Peyer's patch (tissue), 4 donors: ENCODE data around the gene CXCL3. TPM values are rescaled to one million over a fixed set of nuclear protein-coding genes. Genes with fewer than 3 reads are reported as not detected.

ENCODE experiments used
- DNase-seq, 3 donors: peaks; one replicate each; pipeline ENCODE4 v3.0.0-alpha.2; 2017 to 2019
- H3K27ac ChIP-seq, 4 donors: fragments of 200-600 bp; sonication (generic); one replicate each; pipeline ENCODE4 v1.5.1; 2016 to 2019
- H3K27me3 ChIP-seq, 2 donors: fragments of 200-600 bp; sonication (generic); one replicate each; pipeline ENCODE4 v1.5.1; 2019
- H3K36me3 ChIP-seq, 3 donors: fragments of 200-600 bp; sonication (generic); one replicate each; pipeline ENCODE4 v1.5.1; 2016 to 2019
- H3K4me1 ChIP-seq, 4 donors: fragments of 200-600 bp; sonication (generic); one replicate each; pipeline ENCODE4 v1.5.1; 2016 to 2019
- H3K4me3 ChIP-seq, 4 donors: fragments of 200-600 bp; sonication (generic); 1 replicate in 3 of 4; 2 replicates in 1 of 4; pipeline ENCODE4 v1.5.1; 2016 to 2019; ENCODE audit warnings: mild to moderate bottlenecking in 1 of 4
- H3K9me3 ChIP-seq, 4 donors: fragments of 200-600 bp; sonication (generic); one replicate each; pipeline ENCODE4 v1.5.1; 2016 to 2019; ENCODE audit warnings: mild to moderate bottlenecking in 1 of 4
- POLR2A ChIP-seq, 2 donors: fragments of 450-650 bp; IDR thresholded peaks; one replicate each; pipeline ENCODE4 v1.5.1; 2017; ENCODE audit warnings: antibody characterized with exemption in 2 of 2, mild to moderate bottlenecking in 2 of 2, moderate library complexity in 2 of 2
- total RNA-seq, 4 donors: library from RNA; depleted of rRNA; stranded (reverse); fragments of >200 nt; gene quantifications; one replicate each; pipeline ENCODE4 v1.1.0, GENCODE V29; 2016
- TF ChIP-seq, protein P1 (sequence below), 6 experiments: fragments of 450-650 bp in 4 of 6; fragments of 200-600 bp in 2 of 6; sonication (generic) in 1 of 6; IDR thresholded peaks; one replicate each; pipeline ENCODE4 v1.5.1; 2017 to 2019; ENCODE audit warnings: antibody characterized with exemption in 6 of 6, mild to moderate bottlenecking in 3 of 6, moderate library complexity in 1 of 6

CXCL3 gene
- total RNA-seq, 4 donors from 2014 or later, result 1.5 to 3.3 (median 2.2) TPM

- TF ChIP-seq, protein P1, sequence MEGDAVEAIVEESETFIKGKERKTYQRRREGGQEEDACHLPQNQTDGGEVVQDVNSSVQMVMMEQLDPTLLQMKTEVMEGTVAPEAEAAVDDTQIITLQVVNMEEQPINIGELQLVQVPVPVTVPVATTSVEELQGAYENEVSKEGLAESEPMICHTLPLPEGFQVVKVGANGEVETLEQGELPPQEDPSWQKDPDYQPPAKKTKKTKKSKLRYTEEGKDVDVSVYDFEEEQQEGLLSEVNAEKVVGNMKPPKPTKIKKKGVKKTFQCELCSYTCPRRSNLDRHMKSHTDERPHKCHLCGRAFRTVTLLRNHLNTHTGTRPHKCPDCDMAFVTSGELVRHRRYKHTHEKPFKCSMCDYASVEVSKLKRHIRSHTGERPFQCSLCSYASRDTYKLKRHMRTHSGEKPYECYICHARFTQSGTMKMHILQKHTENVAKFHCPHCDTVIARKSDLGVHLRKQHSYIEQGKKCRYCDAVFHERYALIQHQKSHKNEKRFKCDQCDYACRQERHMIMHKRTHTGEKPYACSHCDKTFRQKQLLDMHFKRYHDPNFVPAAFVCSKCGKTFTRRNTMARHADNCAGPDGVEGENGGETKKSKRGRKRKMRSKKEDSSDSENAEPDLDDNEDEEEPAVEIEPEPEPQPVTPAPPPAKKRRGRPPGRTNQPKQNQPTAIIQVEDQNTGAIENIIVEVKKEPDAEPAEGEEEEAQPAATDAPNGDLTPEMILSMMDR (IDR thresholded peaks at IDR 0.05), result no peak
- TF ChIP-seq POLR2A (IDR thresholded peaks at IDR 0.05), result no peak
- H3K27ac ChIP-seq, result no peak overlapping the region
- no peaks in the 10 kb centered on the region for H3K27me3 ChIP-seq
- H3K4me3 ChIP-seq, result no peak overlapping the region
- H3K9me3 ChIP-seq, result no peaks in the 10 kb centered on the region
- H3K4me1 ChIP-seq, result no peaks in the 10 kb centered on the region
- no peaks in the 10 kb centered on the region for H3K36me3 ChIP-seq
- DNase-seq, result no peak
Observed at GRCh38 chr4:74009307-74009706, 29.2 kb downstream of the CXCL3 start.

DNA sequence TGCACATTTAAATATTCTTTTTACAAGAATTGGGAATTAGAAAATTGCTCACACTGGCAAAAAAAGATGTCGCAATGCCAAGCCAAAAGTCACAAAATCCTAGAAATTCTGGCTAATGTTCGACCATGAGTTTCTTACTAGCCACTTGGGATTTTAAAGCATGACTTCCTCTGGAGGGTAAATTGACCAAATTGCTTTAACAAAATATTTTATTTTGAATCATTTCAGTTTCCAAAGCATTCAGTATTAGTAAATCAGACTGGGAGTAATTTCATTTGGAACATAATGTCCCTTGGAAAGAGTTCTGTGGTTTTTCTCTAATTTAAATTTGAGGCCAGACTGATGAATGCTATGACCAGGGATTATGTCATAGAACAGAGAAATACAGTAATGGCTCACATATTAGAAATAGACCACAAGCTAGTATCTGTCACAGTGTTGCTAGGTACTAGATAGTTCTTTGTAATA lies 32.4 kb downstream of the CXCL3 start:
- H3K27ac ChIP-seq, result no peak overlapping the region
- no peak overlapping the region for H3K4me3 ChIP-seq
- TF ChIP-seq, protein P1 (IDR thresholded peaks at IDR 0.05), result no peak
- TF ChIP-seq POLR2A (IDR thresholded peaks at IDR 0.05), result no peak

GRCh38 chr4:74005528-74005927 lies 33.0 kb downstream of the CXCL3 start:
- no peak for DNase-seq
- Histone ChIP-seq H3K27me3 (no peaks in the 10 kb centered on the region), H3K4me3 (no peak overlapping the region), H3K9me3 (no peaks in the 10 kb centered on the region), H3K4me1 (no peaks in the 10 kb centered on the region), H3K27ac (no peak overlapping the region), H3K36me3 (no peaks in the 10 kb centered on the region)
- TF ChIP-seq, protein P1 (IDR thresholded peaks at IDR 0.05), result no peak
- no peak for TF ChIP-seq POLR2A (IDR thresholded peaks at IDR 0.05)

More for the DNA sequence above, 32.4 kb downstream of the CXCL3 start:
- no peaks in the 10 kb centered on the region for H3K4me1 ChIP-seq
- no peaks in the 10 kb centered on the region for H3K9me3 ChIP-seq
- DNase-seq, result no peak
- no peaks in the 10 kb centered on the region for H3K36me3 ChIP-seq
- no peaks in the 10 kb centered on the region for H3K27me3 ChIP-seq

GRCh38 chr4:74004668-74005067 lies 33.8 kb downstream of the CXCL3 start:
- no peak for TF ChIP-seq POLR2A (IDR thresholded peaks at IDR 0.05)
- TF ChIP-seq, protein P1 (IDR thresholded peaks at IDR 0.05), result no peak
- no peaks in the 10 kb centered on the region for H3K27me3 ChIP-seq
- no peaks in the 10 kb centered on the region for H3K4me1 ChIP-seq
- H3K9me3 ChIP-seq, result no peaks in the 10 kb centered on the region
- no peak overlapping the region for H3K27ac ChIP-seq
- H3K36me3 ChIP-seq, result no peaks in the 10 kb centered on the region
- no peak for DNase-seq
- no peak overlapping the region for H3K4me3 ChIP-seq

DNA sequence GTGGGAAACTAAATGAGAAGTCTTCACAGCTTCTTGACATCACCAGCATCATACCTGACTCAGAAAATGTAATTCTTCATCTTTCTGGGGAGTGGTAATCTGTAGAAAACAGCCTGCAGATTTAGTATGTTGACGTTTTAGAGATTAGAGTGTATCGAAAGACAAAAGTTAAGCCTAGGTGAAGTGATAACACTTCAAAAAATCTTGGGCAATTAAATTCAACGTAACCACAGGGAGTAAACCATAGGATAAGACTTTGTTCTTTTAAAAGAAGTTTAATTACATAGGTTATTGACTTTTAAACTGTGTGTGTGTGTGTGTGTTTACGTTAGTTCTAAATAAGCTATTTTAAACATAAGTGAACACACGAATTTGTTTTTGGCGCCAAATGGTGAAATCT lies 38.2 kb downstream of the CXCL3 start:
- no peak overlapping the region for H3K27ac ChIP-seq
- no peak for DNase-seq
- no peaks in the 10 kb centered on the region for H3K36me3 ChIP-seq
- TF ChIP-seq, protein P1 (IDR thresholded peaks at IDR 0.05), result no peak
- TF ChIP-seq POLR2A (IDR thresholded peaks at IDR 0.05), result no peak
- no peaks in the 10 kb centered on the region for H3K4me1 ChIP-seq
- H3K27me3 ChIP-seq, result no peaks in the 10 kb centered on the region
- H3K9me3 ChIP-seq, result no peaks in the 10 kb centered on the region
- no peak overlapping the region for H3K4me3 ChIP-seq
